MM.1S (cell line): ENCODE measurements around the gene SLC39A12.

Experiments
- EZH2phosphoT487 ChIP-seq: fragments of 300-600 bp; sonication (generic); IDR thresholded peaks from 2 replicates; pipeline ENCODE4 v1.6.1; 2018; ENCODE audit warnings: antibody characterized with exemption, low read length
- TF ChIP-seq, protein P1 (sequence below): fragments of 300-600 bp; sonication (generic); IDR thresholded peaks from 2 replicates; pipeline ENCODE4 v1.5.1; 2016; ENCODE audit warnings: antibody characterized with exemption, low read length, mixed read lengths

DNA sequence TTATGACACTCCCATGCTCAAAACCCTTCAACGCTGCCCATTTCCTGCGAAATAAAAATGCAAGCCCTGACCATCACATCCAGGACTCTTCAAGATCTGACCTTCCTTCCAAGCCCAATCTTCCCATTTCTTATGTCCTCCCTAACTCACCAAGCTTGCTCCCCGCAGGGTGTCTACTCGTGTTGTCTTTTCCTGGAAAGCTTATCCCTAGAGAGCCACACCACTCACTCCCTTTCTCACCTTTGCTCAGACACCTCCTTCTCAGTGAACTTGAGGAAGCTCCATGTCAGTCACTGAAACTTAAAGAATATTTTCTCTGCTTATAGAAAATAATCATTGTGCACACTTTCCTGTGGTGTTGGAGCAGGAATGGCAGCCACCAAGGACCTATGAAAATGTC lies 134.1 kb downstream of the SLC39A12 start:
- TF ChIP-seq, protein P1, sequence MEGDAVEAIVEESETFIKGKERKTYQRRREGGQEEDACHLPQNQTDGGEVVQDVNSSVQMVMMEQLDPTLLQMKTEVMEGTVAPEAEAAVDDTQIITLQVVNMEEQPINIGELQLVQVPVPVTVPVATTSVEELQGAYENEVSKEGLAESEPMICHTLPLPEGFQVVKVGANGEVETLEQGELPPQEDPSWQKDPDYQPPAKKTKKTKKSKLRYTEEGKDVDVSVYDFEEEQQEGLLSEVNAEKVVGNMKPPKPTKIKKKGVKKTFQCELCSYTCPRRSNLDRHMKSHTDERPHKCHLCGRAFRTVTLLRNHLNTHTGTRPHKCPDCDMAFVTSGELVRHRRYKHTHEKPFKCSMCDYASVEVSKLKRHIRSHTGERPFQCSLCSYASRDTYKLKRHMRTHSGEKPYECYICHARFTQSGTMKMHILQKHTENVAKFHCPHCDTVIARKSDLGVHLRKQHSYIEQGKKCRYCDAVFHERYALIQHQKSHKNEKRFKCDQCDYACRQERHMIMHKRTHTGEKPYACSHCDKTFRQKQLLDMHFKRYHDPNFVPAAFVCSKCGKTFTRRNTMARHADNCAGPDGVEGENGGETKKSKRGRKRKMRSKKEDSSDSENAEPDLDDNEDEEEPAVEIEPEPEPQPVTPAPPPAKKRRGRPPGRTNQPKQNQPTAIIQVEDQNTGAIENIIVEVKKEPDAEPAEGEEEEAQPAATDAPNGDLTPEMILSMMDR, result no peak
- no peak for TF ChIP-seq EZH2phosphoT487
